Measurements from ENCODE around the gene CCDC85C. TPM values are rescaled to one million over a fixed set of nuclear protein-coding genes. Genes with fewer than 3 reads are reported as not detected.

The CCDC85C gene
- total and polyA plus RNA-seq, 2 of the 4 experiments (the other 2 are of a cell fraction), result 16.0 to 19.0 TPM

DNA sequence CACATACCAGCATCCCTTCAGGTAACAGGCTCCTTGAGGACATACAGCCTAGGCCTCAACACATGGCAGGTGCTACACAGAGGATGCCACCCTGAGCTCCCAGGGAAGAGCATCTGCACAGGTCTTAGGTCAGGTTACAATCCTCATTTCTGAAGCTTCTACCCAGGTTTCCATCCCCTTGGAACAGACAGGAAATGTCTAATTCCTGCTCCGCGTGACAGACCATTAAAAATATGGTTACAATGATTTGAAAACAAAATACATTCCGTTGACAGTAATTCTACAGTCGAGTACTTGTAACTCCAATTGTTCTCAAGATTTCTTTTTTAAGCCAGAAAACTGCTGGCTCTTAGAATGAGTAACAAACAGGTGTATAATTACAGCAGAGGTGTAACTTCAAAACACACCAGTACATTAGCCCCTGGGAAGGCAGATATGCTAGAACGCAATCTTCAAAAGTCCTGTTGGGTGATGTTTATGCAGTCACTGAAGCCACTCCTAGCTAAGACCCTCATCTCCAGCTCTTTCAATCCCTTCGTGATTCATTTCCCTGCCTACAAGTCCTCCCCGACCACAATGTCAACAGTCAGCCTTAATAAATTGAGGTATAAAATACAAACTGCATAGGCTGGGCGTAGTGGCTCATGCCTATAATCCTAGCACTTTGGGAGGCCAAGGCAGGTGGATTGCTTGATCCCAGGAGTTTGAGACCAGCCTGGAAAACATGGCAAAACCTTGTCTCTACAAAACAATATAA, 135.0 kb downstream of the CCDC85C start:
- H2BK5ac ChIP-seq (ENCODE audit: low read depth, low read length, poor library complexity, severe bottlenecking), result no peak overlapping the region
- 40% methylated on average over 1 of the region's 8 CpGs; no CpG with 5 or more reads in 1 of the 2 experiments for WGBS, 2 experiments (ENCODE audit: extremely low coverage in 2 of 2, insufficient read length in 1 of 2)
- H3K18ac ChIP-seq (ENCODE audit: low read depth, low read length), result no peak overlapping the region
- ATAC-seq (ENCODE audit: low read depth), result no peak
- H3K79me1 ChIP-seq (ENCODE audit: low read depth in 1 of 2, low read length in 2 of 2), result peaks cover 32 to 76% of the 10 kb centered on the region in 2 experiments
- H3K4me3 ChIP-seq (ENCODE audit: insufficient read depth, low read depth, low read length), result no peak overlapping the region
- no peak overlapping the region for H2BK20ac ChIP-seq (ENCODE audit: low read depth, low read length)
- H3K9ac ChIP-seq (ENCODE audit: low read depth, low read length), result no peak overlapping the region
- no peak for TF ChIP-seq RCOR1 (IDR thresholded peaks at IDR 0.05; ENCODE audit: insufficient replicate concordance, low read length)
- no peak overlapping the region for H4K8ac ChIP-seq (ENCODE audit: low read depth in 2 of 2, low read length in 2 of 2)
- BruUV-seq (replicated peaks), result no TSS peak
- H4K91ac ChIP-seq (ENCODE audit: insufficient read depth, low read depth, low read length), result no peak overlapping the region
- no peak overlapping the region for H3K23ac ChIP-seq (ENCODE audit: low read depth, low read length)
- ChIA-PET POLR2A (ENCODE audit: unreplicated experiment) (no interaction called here), CTCF (no interaction called here)
- no peak overlapping the region for H3K14ac ChIP-seq (replicated peaks; ENCODE audit: low read depth, low read length)
- dilution Hi-C loops (cut with HindIII; ENCODE audit: low sequenced_read_pairs, unreplicated experiment), result no loop called here
- H3K4ac ChIP-seq (ENCODE audit: low read depth, low read length), result no peak overlapping the region
- in situ Hi-C loops (cut with MboI; ENCODE audit: low sequenced_read_pairs), result no loop called here
- H2AK9ac ChIP-seq (replicated peaks; ENCODE audit: low read depth, low read length, poor library complexity), result no peak overlapping the region
- peaks cover 22% of the 10 kb centered on the region for H3K9me1 ChIP-seq (ENCODE audit: insufficient read depth, low read length)
- peaks cover 59% of the 10 kb centered on the region for H4K20me1 ChIP-seq (ENCODE audit: insufficient read depth, low read length)
- H3K27me3 ChIP-seq (ENCODE audit: control insufficient read depth, insufficient read depth, low read length), result no peaks in the 10 kb centered on the region
- H3K4me1 ChIP-seq (ENCODE audit: control insufficient read depth, insufficient read depth, low read length), result peaks cover 3% of the 10 kb centered on the region
- peak; percentile 32 for DNase-seq
- H3K9me3 ChIP-seq (ENCODE audit: control insufficient read depth, insufficient read depth, low read length), result no peaks in the 10 kb centered on the region
- H3K4me2 ChIP-seq (ENCODE audit: low read depth, low read length), result no peak overlapping the region
- no peak overlapping the region for H2AK5ac ChIP-seq (ENCODE audit: low read depth, low read length)
- no peak overlapping the region for H3K27ac ChIP-seq (ENCODE audit: insufficient read depth, low read length)
- H3K36me3 ChIP-seq (ENCODE audit: control insufficient read depth, insufficient read depth, low read length), result peaks cover 7% of the 10 kb centered on the region
- H2AFZ ChIP-seq (replicated peaks; ENCODE audit: low read length, poor library complexity), result no peak overlapping the region
- intact Hi-C loops (cut with micrococcal nuclease), result no loop called here
- no peak overlapping the region for H2BK120ac ChIP-seq (ENCODE audit: low read depth, low read length)
- no peak overlapping the region for H4K5ac ChIP-seq (ENCODE audit: low read depth, low read length)
- H3K56ac ChIP-seq (ENCODE audit: extremely low read depth, insufficient read depth, low read length), result no peak overlapping the region
- H2BK15ac ChIP-seq (ENCODE audit: low read depth, low read length), result no peak overlapping the region
